Sigmoid colon (tissue), 7 donors: ENCODE data around the gene ANO4. TPM values are rescaled to one million over a fixed set of nuclear protein-coding genes. Genes with fewer than 3 reads are reported as not detected.

Experiments
- DNase-seq: peaks from one replicate; pipeline ENCODE4 v3.0.0-alpha.2; 2019
- H3K27ac ChIP-seq, 4 donors: fragments of 200-600 bp; sonication (generic); one replicate each; pipeline ENCODE4 v1.5.1; 2016 to 2019; ENCODE audit warnings: mild to moderate bottlenecking in 1 of 4
- H3K27me3 ChIP-seq, 3 donors: fragments of 200-600 bp; sonication (generic); one replicate each; pipeline ENCODE4 v1.5.1; 2019; ENCODE audit warnings: mild to moderate bottlenecking in 1 of 3
- H3K36me3 ChIP-seq, 4 donors: fragments of 200-600 bp; sonication (generic); one replicate each; pipeline ENCODE4 v1.5.1; 2016 to 2019
- H3K4me1 ChIP-seq, 4 donors: fragments of 200-600 bp; sonication (generic); one replicate each; pipeline ENCODE4 v1.5.1; 2017 to 2019
- H3K4me3 ChIP-seq, 4 donors: fragments of 200-600 bp; sonication (generic); one replicate each; pipeline ENCODE4 v1.5.1; 2017 to 2019; ENCODE audit warnings: mild to moderate bottlenecking in 2 of 4, moderate library complexity in 1 of 4
- H3K9me3 ChIP-seq, 4 donors: fragments of 200-600 bp in 3 of 4; sonication (generic) in 3 of 4; one replicate each; pipeline versions ENCODE4 v1.5.1 to v1.6.1; 2013 to 2019
- EP300 ChIP-seq, 4 donors: sonication (generic); formaldehyde crosslinking; IDR thresholded peaks; one replicate each; pipeline ENCODE4 v1.6.1; 2017; ENCODE audit warnings: antibody characterized with exemption in 4 of 4
- POLR2A ChIP-seq, 2 donors: fragments of 450-650 bp; IDR thresholded peaks; one replicate each; pipeline ENCODE4 v1.6.1; 2016; ENCODE audit warnings: antibody characterized with exemption in 2 of 2, mild to moderate bottlenecking in 2 of 2, moderate library complexity in 2 of 2
- POLR2AphosphoS5 ChIP-seq, 4 donors: sonication (generic); formaldehyde crosslinking; IDR thresholded peaks; one replicate each; pipeline ENCODE4 v1.6.1; 2017; ENCODE audit warnings: antibody characterized with exemption in 4 of 4
- WGBS, 2 donors: extraction: QIAGEN DNeasy Blood & Tissue Kit; methylation state at CpG; one replicate each; pipeline ENCODE4 v1.1.7; 2013; 5-methylcytosine and 5-hydroxymethylcytosine counted together
- intact Hi-C: fragments of 100-400 bp; cut with DNase I; formaldehyde crosslinking; loops from one replicate; pipeline ENCODE4 v1.15.1; 2023
- polyA plus RNA-seq, 3 donors: library from polyadenylated mRNA; stranded (reverse); fragments of 200-250 nt; gene quantifications; one replicate each; pipeline ENCODE4 v1.2.3, GENCODE V29; 2013
- total RNA-seq, 4 donors: library from RNA; depleted of rRNA; stranded (reverse); fragments of >200 nt; gene quantifications; one replicate each; pipeline ENCODE4 v1.1.0, GENCODE V29; 2016
- TF ChIP-seq, protein P1 (sequence below), 4 experiments: fragments of 450-650 bp in 3 of 4; fragments of 200-600 bp in 1 of 4; IDR thresholded peaks; one replicate each; pipeline ENCODE4 v1.5.1; 2016 to 2019; ENCODE audit warnings: antibody characterized with exemption in 4 of 4, mild to moderate bottlenecking in 3 of 4, moderate library complexity in 2 of 4
- donor health status: healthy with polysubstance abuse.
- donor health status: Bipolar disorder and iron deficiency.
- donor health status: healthy.

Gene ANO4
- total and polyA plus RNA-seq, 7 donors: 0.09 to 3.3 (median 0.41) TPM; not detected in 2

- H3K9me3 ChIP-seq: no peaks in the 10 kb centered on the region
- no peak overlapping the region for H3K4me3 ChIP-seq
- H3K27ac ChIP-seq: no peak overlapping the region
- H3K4me1 ChIP-seq: no peaks in the 10 kb centered on the region
- H3K36me3 ChIP-seq: no peaks in the 10 kb centered on the region
- DNase-seq: no peak
- intact Hi-C loops: no loop called here
- TF ChIP-seq, protein P1, sequence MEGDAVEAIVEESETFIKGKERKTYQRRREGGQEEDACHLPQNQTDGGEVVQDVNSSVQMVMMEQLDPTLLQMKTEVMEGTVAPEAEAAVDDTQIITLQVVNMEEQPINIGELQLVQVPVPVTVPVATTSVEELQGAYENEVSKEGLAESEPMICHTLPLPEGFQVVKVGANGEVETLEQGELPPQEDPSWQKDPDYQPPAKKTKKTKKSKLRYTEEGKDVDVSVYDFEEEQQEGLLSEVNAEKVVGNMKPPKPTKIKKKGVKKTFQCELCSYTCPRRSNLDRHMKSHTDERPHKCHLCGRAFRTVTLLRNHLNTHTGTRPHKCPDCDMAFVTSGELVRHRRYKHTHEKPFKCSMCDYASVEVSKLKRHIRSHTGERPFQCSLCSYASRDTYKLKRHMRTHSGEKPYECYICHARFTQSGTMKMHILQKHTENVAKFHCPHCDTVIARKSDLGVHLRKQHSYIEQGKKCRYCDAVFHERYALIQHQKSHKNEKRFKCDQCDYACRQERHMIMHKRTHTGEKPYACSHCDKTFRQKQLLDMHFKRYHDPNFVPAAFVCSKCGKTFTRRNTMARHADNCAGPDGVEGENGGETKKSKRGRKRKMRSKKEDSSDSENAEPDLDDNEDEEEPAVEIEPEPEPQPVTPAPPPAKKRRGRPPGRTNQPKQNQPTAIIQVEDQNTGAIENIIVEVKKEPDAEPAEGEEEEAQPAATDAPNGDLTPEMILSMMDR (IDR thresholded peaks at IDR 0.05): no peak
- no peak for TF ChIP-seq EP300 (IDR thresholded peaks at IDR 0.05)
- no peak for TF ChIP-seq POLR2AphosphoS5 (IDR thresholded peaks at IDR 0.05)
- TF ChIP-seq POLR2A (IDR thresholded peaks at IDR 0.05): no peak
- no peaks in the 10 kb centered on the region for H3K27me3 ChIP-seq
- WGBS, 2 donors: 93 to 94% methylated on average over 2 of the region's 2 CpGs
Observed at GRCh38 chr12:101015044-101015443, 220.5 kb downstream of the ANO4 start.

GRCh38 chr12:101018540-101018939, 224.0 kb downstream of the ANO4 start:
- H3K27ac ChIP-seq: no peak overlapping the region
- peaks cover 0 to 15% (median 3%) of the 10 kb centered on the region in 4 donors for H3K4me1 ChIP-seq
- H3K9me3 ChIP-seq: no peaks in the 10 kb centered on the region
- intact Hi-C loops: no loop called here
- WGBS, 2 donors: 59 to 72% methylated on average over 2 of the region's 2 CpGs
- H3K4me3 ChIP-seq: no peak overlapping the region
- H3K36me3 ChIP-seq: no peaks in the 10 kb centered on the region
- DNase-seq: no peak
- no peaks in the 10 kb centered on the region for H3K27me3 ChIP-seq
- TF ChIP-seq POLR2AphosphoS5 (IDR thresholded peaks at IDR 0.05): no peak
- TF ChIP-seq, protein P1 (IDR thresholded peaks at IDR 0.05): no peak
- no peak for TF ChIP-seq POLR2A (IDR thresholded peaks at IDR 0.05)
- no peak for TF ChIP-seq EP300 (IDR thresholded peaks at IDR 0.05)

GRCh38 chr12:101019201-101019600, 224.6 kb downstream of the ANO4 start:
- intact Hi-C loops: no loop called here
- H3K9me3 ChIP-seq: no peaks in the 10 kb centered on the region
- 89 to 92% methylated on average over 4 of the region's 4 CpGs for whole genome bisulfite sequencing, 2 donors
- no peak overlapping the region for H3K4me3 ChIP-seq
- H3K36me3 ChIP-seq: no peaks in the 10 kb centered on the region
- DNase-seq: no peak
- no peaks in the 10 kb centered on the region for H3K27me3 ChIP-seq
- H3K27ac ChIP-seq: no peak overlapping the region
- H3K4me1 ChIP-seq: peaks cover 0 to 15% (median 3%) of the 10 kb centered on the region in 4 donors
- TF ChIP-seq POLR2A (IDR thresholded peaks at IDR 0.05): no peak

DNA sequence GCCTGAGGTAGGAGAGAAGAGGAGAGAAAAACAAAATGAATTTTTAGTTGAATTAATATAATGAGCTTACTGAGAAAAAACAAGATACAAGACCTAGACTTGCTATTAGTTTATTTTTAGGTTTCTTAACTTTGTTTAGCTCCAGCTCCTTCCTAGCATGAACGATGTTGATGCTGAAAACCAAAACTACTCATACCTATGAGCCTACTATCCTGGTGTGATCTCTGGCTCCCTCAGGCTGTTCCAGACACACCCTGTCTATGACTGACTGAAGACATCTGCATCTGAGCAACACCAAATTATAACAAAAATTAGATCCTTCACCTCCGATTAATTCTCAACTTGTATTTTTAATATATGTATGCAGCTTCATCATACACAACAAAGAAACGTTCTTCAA, 225.1 kb downstream of the ANO4 start:
- WGBS, 2 donors: 89 to 90% methylated on average over 3 of the region's 3 CpGs
- no peak for DNase-seq
- intact Hi-C loops: no loop called here
- no peak overlapping the region for H3K4me3 ChIP-seq
- no peaks in the 10 kb centered on the region for H3K27me3 ChIP-seq
- H3K9me3 ChIP-seq: no peaks in the 10 kb centered on the region
- no peaks in the 10 kb centered on the region for H3K36me3 ChIP-seq
- H3K27ac ChIP-seq: no peak overlapping the region
- TF ChIP-seq POLR2AphosphoS5 (IDR thresholded peaks at IDR 0.05): no peak
- TF ChIP-seq, protein P1 (IDR thresholded peaks at IDR 0.05): no peak
- TF ChIP-seq EP300 (IDR thresholded peaks at IDR 0.05): no peak
- no peak for TF ChIP-seq POLR2A (IDR thresholded peaks at IDR 0.05)
- peaks cover 0 to 15% (median 3%) of the 10 kb centered on the region in 4 donors for H3K4me1 ChIP-seq

GRCh38 chr12:101021442-101021841, 226.9 kb downstream of the ANO4 start:
- no peak overlapping the region for H3K27ac ChIP-seq
- no peaks in the 10 kb centered on the region for H3K27me3 ChIP-seq
- intact Hi-C loops: no loop called here
- peaks cover 0 to 3% (median 0%) of the 10 kb centered on the region in 4 donors for H3K9me3 ChIP-seq
- WGBS, 2 donors: 91 to 93% methylated on average over 3 of the region's 3 CpGs
- no peak for DNase-seq
- H3K4me3 ChIP-seq: no peak overlapping the region
- TF ChIP-seq EP300 (IDR thresholded peaks at IDR 0.05) (no peak), POLR2A (IDR thresholded peaks at IDR 0.05) (no peak), POLR2AphosphoS5 (IDR thresholded peaks at IDR 0.05) (no peak)
- TF ChIP-seq, protein P1 (IDR thresholded peaks at IDR 0.05): no peak
- no peaks in the 10 kb centered on the region for H3K36me3 ChIP-seq
- peaks cover 0 to 15% (median 3%) of the 10 kb centered on the region in 4 donors for H3K4me1 ChIP-seq
